WTC11 (cell line): ENCODE data around the gene OSBPL9. TPM values are rescaled to one million over a fixed set of nuclear protein-coding genes. Genes with fewer than 3 reads are reported as not detected.

Experiments used
- ATAC-seq: fragments of 200-7000 bp; cut with Tn5 transposase; 2 replicates; pipeline ENCODE4 v1.10.0; 2021; ENCODE audit warnings: mild to moderate bottlenecking, moderate library complexity
- CTCF ChIA-PET: fragments of 300-600 bp; sonication (Branson Sonifier 250); formaldehyde crosslinking; loops from one replicate; lab custom pipeline; 2021; ENCODE audit warnings: antibody characterized with exemption; lab: Charles Lee
- POLR2A ChIA-PET: fragments of 350-600 bp; sonication (Branson Sonifier 250); formaldehyde crosslinking; loops from one replicate; lab custom pipeline; 2021; ENCODE audit warnings: antibody characterized with exemption; lab: Charles Lee
- DNase-seq: peaks from one replicate; pipeline ENCODE4 v3.0.0; 2021; ENCODE audit warnings: low spot score
- H3K27ac Mint-ChIP-seq: 2 replicates; pipeline ENCODE4 v1.8.0; 2021; ENCODE audit warnings: mixed read lengths
- H3K27me3 Mint-ChIP-seq: 2 replicates; pipeline ENCODE4 v1.8.0; 2021; ENCODE audit warnings: low read depth, mild to moderate bottlenecking, moderate library complexity, mixed read lengths
- H3K36me3 Mint-ChIP-seq: 2 replicates; pipeline ENCODE4 v1.8.0; 2021; ENCODE audit warnings: mixed read lengths
- H3K4me1 Mint-ChIP-seq: 2 replicates; pipeline ENCODE4 v1.8.0; 2022; ENCODE audit warnings: mixed read lengths
- H3K4me3 Mint-ChIP-seq: 2 replicates; pipeline ENCODE4 v1.8.0; 2021; ENCODE audit warnings: mild to moderate bottlenecking, moderate library complexity, mixed read lengths
- H3K9me3 Mint-ChIP-seq: 2 replicates; pipeline ENCODE4 v1.8.0; 2021; ENCODE audit warnings: mixed read lengths
- E2F1 ChIP-seq: sonication (generic); formaldehyde crosslinking; IDR thresholded peaks from 2 replicates; pipeline ENCODE4 v1.8.0; 2022; ENCODE audit warnings: mild to moderate bottlenecking, missing genetic modification reagents
- ETV6 ChIP-seq: sonication (generic); formaldehyde crosslinking; IDR thresholded peaks from 2 replicates; pipeline ENCODE4 v1.8.1; 2022; ENCODE audit warnings: mild to moderate bottlenecking, missing genetic modification reagents
- FOXK1 ChIP-seq: sonication (generic); formaldehyde crosslinking; IDR thresholded peaks from 2 replicates; pipeline ENCODE4 v1.8.0; 2022; ENCODE audit warnings: mild to moderate bottlenecking, moderate library complexity, missing genetic modification reagents
- JAZF1 ChIP-seq: fragments of 250-450 bp; sonication (Bioruptor Pico); IDR thresholded peaks from 2 replicates; pipeline ENCODE4 v1.9.0; 2021; ENCODE audit warnings: moderate library complexity, mild to moderate bottlenecking, inconsistent platforms
- MAX ChIP-seq: sonication (generic); formaldehyde crosslinking; IDR thresholded peaks from 2 replicates; pipeline ENCODE4 v1.8.0; 2022; ENCODE audit warnings: mild to moderate bottlenecking, missing genetic modification reagents
- MLX ChIP-seq: sonication (generic); formaldehyde crosslinking; IDR thresholded peaks from 2 replicates; pipeline ENCODE4 v1.8.1; 2023; ENCODE audit warnings: mild to moderate bottlenecking, missing genetic modification reagents, moderate library complexity
- SOX15 ChIP-seq: fragments of 250-450 bp; sonication (Bioruptor Pico); IDR thresholded peaks from 2 replicates; pipeline ENCODE4 v1.9.0; 2021; ENCODE audit warnings: mild to moderate bottlenecking
- SP1 ChIP-seq: sonication (generic); formaldehyde crosslinking; conservative IDR thresholded peaks from 2 replicates; pipeline ENCODE4 v1.8.1; 2022; ENCODE audit warnings: missing genetic modification reagents
- TEAD1 ChIP-seq: sonication (generic); formaldehyde crosslinking; IDR thresholded peaks from 2 replicates; pipeline ENCODE4 v1.8.0; 2022; ENCODE audit warnings: mild to moderate bottlenecking, missing genetic modification reagents
- TEAD4 ChIP-seq: sonication (generic); formaldehyde crosslinking; IDR thresholded peaks from 2 replicates; pipeline ENCODE4 v1.8.0; 2022; ENCODE audit warnings: mild to moderate bottlenecking, missing genetic modification reagents
- ZMAT4 ChIP-seq: fragments of 250-450 bp; sonication (Bioruptor Pico); IDR thresholded peaks from 2 replicates; pipeline ENCODE4 v1.9.0; 2021; ENCODE audit warnings: mild to moderate bottlenecking
- total RNA-seq: library from RNA; stranded (reverse); gene quantifications from 3 replicates; pipeline ENCODE4 v1.2.3, GENCODE V29; 2021
- TF ChIP-seq, protein P1 (sequence below): sonication (generic); formaldehyde crosslinking; IDR thresholded peaks from 2 replicates; pipeline ENCODE4 v1.8.0; 2023; ENCODE audit warnings: mild to moderate bottlenecking, missing genetic modification reagents
- TF ChIP-seq, protein P2 (sequence below): fragments of 250-450 bp; sonication (Bioruptor Pico); IDR thresholded peaks from 2 replicates; pipeline ENCODE4 v1.8.0; 2021; ENCODE audit warnings: mild to moderate bottlenecking
- TF ChIP-seq, protein P3 (sequence below): sonication (generic); formaldehyde crosslinking; IDR thresholded peaks from 2 replicates; pipeline ENCODE4 v1.8.1; 2023; ENCODE audit warnings: mild to moderate bottlenecking, missing genetic modification reagents, borderline replicate concordance

Gene OSBPL9
- total RNA-seq, 1 experiment from 2014 or later = 55.6 TPM

DNA sequence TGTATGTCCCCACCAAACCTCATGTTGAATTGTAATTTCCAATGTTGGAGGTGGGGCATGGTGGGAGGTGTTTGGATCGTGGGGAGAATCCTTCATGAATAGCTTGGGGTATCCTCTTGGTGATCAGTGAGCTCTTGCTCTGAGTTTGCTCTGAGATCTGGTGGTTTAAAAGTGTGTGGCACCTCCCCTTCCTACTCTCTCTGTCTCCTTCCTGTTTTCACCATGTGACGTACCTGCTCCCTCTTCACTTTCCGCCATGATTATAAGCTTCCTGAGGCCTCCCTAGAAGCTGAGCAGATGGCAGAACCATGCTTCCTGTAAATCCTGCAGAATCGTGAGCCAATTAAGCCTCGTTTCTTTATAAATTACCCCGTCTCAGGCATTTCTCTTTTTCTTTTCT lies 40.0 kb upstream of the OSBPL9 start (continued):
- no peak for TF ChIP-seq E2F1 (CRISPR knock-in tag)
- no peak for TF ChIP-seq JAZF1 (CRISPR knock-in tag)
- TF ChIP-seq ETV6 = no peak

GRCh38 chr1:51578383-51579109 lies 38.3 kb upstream of the OSBPL9 start:
- TF ChIP-seq, protein P1, sequence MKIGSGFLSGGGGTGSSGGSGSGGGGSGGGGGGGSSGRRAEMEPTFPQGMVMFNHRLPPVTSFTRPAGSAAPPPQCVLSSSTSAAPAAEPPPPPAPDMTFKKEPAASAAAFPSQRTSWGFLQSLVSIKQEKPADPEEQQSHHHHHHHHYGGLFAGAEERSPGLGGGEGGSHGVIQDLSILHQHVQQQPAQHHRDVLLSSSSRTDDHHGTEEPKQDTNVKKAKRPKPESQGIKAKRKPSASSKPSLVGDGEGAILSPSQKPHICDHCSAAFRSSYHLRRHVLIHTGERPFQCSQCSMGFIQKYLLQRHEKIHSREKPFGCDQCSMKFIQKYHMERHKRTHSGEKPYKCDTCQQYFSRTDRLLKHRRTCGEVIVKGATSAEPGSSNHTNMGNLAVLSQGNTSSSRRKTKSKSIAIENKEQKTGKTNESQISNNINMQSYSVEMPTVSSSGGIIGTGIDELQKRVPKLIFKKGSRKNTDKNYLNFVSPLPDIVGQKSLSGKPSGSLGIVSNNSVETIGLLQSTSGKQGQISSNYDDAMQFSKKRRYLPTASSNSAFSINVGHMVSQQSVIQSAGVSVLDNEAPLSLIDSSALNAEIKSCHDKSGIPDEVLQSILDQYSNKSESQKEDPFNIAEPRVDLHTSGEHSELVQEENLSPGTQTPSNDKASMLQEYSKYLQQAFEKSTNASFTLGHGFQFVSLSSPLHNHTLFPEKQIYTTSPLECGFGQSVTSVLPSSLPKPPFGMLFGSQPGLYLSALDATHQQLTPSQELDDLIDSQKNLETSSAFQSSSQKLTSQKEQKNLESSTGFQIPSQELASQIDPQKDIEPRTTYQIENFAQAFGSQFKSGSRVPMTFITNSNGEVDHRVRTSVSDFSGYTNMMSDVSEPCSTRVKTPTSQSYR (CRISPR knock-in tag) = no peak
- TF ChIP-seq FOXK1 (CRISPR knock-in tag) (no peak), TEAD4 (CRISPR knock-in tag) (no peak), ZMAT4 (CRISPR knock-in tag) (no peak), TEAD1 (no peak), SP1 (no peak)
- TF ChIP-seq, protein P2, sequence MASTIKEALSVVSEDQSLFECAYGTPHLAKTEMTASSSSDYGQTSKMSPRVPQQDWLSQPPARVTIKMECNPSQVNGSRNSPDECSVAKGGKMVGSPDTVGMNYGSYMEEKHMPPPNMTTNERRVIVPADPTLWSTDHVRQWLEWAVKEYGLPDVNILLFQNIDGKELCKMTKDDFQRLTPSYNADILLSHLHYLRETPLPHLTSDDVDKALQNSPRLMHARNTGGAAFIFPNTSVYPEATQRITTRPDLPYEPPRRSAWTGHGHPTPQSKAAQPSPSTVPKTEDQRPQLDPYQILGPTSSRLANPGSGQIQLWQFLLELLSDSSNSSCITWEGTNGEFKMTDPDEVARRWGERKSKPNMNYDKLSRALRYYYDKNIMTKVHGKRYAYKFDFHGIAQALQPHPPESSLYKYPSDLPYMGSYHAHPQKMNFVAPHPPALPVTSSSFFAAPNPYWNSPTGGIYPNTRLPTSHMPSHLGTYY (CRISPR knock-in tag) = no peak
- ATAC-seq = no peak

GRCh38 chr1:51581238-51581637 lies 35.7 kb upstream of the OSBPL9 start:
- H3K27ac Mint-ChIP-seq = no peak overlapping the region
- ChIA-PET CTCF (no interaction called here), POLR2A (no interaction called here)
- H3K27me3 Mint-ChIP-seq = no peaks in the 10 kb centered on the region
- H3K4me3 Mint-ChIP-seq = no peak overlapping the region
- H3K36me3 Mint-ChIP-seq = no peaks in the 10 kb centered on the region
- no peaks in the 10 kb centered on the region for H3K4me1 Mint-ChIP-seq
- TF ChIP-seq, protein P3, sequence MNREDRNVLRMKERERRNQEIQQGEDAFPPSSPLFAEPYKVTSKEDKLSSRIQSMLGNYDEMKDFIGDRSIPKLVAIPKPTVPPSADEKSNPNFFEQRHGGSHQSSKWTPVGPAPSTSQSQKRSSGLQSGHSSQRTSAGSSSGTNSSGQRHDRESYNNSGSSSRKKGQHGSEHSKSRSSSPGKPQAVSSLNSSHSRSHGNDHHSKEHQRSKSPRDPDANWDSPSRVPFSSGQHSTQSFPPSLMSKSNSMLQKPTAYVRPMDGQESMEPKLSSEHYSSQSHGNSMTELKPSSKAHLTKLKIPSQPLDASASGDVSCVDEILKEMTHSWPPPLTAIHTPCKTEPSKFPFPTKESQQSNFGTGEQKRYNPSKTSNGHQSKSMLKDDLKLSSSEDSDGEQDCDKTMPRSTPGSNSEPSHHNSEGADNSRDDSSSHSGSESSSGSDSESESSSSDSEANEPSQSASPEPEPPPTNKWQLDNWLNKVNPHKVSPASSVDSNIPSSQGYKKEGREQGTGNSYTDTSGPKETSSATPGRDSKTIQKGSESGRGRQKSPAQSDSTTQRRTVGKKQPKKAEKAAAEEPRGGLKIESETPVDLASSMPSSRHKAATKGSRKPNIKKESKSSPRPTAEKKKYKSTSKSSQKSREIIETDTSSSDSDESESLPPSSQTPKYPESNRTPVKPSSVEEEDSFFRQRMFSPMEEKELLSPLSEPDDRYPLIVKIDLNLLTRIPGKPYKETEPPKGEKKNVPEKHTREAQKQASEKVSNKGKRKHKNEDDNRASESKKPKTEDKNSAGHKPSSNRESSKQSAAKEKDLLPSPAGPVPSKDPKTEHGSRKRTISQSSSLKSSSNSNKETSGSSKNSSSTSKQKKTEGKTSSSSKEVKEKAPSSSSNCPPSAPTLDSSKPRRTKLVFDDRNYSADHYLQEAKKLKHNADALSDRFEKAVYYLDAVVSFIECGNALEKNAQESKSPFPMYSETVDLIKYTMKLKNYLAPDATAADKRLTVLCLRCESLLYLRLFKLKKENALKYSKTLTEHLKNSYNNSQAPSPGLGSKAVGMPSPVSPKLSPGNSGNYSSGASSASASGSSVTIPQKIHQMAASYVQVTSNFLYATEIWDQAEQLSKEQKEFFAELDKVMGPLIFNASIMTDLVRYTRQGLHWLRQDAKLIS (CRISPR knock-in tag) = no peak
- TF ChIP-seq SOX15 (CRISPR knock-in tag) = no peak
- TF ChIP-seq MAX (CRISPR knock-in tag) = no peak
- TF ChIP-seq MLX (CRISPR knock-in tag) = no peak
- H3K9me3 Mint-ChIP-seq = peaks cover 10% of the 10 kb centered on the region
- ATAC-seq (no peak), DNase-seq (no peak)

More at GRCh38 chr1:51578383-51579109, 38.3 kb upstream of the OSBPL9 start:
- H3K4me3 Mint-ChIP-seq = no peak overlapping the region
- peaks cover 10% of the 10 kb centered on the region for H3K9me3 Mint-ChIP-seq
- ChIA-PET CTCF (no interaction called here), POLR2A (no interaction called here)
- H3K4me1 Mint-ChIP-seq = no peaks in the 10 kb centered on the region
- no peak overlapping the region for H3K27ac Mint-ChIP-seq
- H3K36me3 Mint-ChIP-seq = no peaks in the 10 kb centered on the region
- no peak for DNase-seq
- no peaks in the 10 kb centered on the region for H3K27me3 Mint-ChIP-seq
